ENCODE data around the gene AHCTF1.

AHCTF1 gene, protein sequence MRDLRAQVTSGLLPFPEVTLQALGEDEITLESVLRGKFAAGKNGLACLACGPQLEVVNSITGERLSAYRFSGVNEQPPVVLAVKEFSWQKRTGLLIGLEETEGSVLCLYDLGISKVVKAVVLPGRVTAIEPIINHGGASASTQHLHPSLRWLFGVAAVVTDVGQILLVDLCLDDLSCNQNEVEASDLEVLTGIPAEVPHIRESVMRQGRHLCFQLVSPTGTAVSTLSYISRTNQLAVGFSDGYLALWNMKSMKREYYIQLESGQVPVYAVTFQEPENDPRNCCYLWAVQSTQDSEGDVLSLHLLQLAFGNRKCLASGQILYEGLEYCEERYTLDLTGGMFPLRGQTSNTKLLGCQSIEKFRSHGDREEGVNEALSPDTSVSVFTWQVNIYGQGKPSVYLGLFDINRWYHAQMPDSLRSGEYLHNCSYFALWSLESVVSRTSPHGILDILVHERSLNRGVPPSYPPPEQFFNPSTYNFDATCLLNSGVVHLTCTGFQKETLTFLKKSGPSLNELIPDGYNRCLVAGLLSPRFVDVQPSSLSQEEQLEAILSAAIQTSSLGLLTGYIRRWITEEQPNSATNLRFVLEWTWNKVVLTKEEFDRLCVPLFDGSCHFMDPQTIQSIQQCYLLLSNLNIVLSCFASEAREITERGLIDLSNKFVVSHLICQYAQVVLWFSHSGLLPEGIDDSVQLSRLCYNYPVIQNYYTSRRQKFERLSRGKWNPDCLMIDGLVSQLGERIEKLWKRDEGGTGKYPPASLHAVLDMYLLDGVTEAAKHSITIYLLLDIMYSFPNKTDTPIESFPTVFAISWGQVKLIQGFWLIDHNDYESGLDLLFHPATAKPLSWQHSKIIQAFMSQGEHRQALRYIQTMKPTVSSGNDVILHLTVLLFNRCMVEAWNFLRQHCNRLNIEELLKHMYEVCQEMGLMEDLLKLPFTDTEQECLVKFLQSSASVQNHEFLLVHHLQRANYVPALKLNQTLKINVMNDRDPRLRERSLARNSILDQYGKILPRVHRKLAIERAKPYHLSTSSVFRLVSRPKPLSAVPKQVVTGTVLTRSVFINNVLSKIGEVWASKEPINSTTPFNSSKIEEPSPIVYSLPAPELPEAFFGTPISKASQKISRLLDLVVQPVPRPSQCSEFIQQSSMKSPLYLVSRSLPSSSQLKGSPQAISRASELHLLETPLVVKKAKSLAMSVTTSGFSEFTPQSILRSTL (N-terminal part only)

GRCh38 chr1:246931549-246932365 is at the start of gene AHCTF1:
AHCTF1 (minus strand) TSS chr1:246931948; CDS start chr1:246918370, 13,578 bp downstream.
- DNase-seq (ENCODE audit: low spot score) = peak; percentile 98

GRCh38 chr1:246978785-246979184 is 47.0 kb upstream of the AHCTF1 start:
- DNase-seq (ENCODE audit: low spot score) = no peak

DNA sequence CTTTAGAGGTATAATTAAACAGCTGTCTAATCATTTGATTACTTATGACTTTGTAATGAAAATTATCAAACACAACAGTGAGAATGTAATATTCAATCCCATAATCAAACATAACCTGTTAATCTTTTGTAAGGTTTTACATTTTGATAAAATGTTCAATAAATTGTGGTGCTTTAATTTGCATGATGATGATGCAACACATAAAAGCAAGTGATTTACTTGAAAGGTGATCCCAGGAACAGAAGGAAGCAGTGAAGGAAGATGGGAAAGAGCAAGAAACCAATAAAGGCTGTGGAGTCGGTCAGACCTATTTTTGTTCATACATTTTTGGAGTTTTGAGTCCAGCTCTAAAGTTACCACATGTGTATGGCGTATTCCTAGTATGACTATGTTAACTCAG is 46.5 kb upstream of the AHCTF1 start:
- DNase-seq (ENCODE audit: low spot score) = no peak

- no peak for DNase-seq (ENCODE audit: low spot score)
Observed at GRCh38 chr1:246971969-246972368, 40.2 kb upstream of the AHCTF1 start.

DNA sequence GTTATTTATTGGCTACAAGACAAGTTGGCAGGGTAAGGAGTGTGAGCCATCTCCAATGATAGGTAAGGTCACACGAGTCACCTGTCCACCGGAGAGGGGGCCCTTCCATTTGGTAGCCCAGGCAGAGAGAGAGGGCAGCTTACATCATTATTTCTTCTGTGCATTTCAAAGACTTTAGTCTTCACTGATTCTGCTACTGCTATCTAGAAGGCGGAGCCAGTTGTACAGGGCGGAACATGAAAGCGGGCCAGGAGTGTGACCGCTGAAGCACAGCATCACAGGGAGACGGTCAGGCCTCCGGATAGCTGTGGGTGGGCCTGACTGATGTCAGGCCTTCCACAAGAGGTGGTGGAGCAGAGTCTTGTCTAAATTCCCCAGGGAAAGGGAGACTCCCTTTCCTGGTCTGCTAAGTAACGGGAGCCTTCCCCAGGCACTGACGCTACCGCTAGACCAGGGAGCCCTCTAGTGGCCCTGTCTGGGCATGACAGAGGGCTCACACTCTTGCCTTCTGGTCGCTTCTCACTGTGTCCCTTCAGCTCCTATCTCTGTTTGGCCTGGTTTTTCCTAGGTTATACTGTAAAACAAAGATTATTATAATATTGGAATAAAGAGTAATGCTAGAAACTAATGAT is 39.5 kb upstream of the AHCTF1 start:
- peak; percentile 38 for DNase-seq (ENCODE audit: low spot score)

DNA sequence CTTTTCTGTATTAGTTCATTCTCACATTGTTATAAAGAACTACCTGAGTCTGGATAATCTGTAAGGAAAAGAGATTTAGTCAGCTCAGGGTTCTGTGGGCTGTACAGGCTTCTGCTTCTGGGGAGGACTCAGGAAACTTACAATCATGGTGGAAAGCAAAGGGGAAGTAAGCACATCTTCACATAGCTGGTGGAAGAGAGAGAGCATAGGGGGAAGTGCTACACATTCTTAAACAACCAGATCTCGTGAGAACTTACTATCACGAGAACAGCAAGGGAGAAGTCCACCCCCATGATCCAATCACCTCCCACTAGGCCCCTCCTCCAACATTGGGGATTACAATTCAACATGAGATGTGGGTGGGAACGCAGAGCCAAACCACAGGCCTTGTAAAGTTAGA is 37.9 kb upstream of the AHCTF1 start:
- no peak for DNase-seq (ENCODE audit: low spot score)

DNA sequence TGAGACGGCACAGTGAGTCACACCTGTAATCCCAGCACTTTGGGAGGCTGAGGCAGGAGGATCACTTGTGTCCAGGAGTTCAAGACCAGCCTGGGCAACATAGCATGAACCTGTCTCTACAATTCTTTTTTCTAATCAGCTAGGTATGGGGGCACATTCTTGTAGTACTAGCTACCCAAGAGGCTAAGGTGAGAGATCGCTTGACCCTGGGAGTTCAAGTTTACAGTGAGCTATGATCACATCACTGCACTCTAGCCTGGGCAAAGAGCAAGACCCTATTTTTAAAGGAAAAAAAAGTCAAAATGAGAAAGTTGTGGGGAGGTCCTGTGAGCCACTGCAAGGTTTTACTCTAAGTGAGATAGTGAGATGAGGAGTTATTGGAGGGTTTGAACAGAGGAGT is 34.8 kb upstream of the AHCTF1 start:
- DNase-seq (ENCODE audit: low spot score) = no peak

DNA sequence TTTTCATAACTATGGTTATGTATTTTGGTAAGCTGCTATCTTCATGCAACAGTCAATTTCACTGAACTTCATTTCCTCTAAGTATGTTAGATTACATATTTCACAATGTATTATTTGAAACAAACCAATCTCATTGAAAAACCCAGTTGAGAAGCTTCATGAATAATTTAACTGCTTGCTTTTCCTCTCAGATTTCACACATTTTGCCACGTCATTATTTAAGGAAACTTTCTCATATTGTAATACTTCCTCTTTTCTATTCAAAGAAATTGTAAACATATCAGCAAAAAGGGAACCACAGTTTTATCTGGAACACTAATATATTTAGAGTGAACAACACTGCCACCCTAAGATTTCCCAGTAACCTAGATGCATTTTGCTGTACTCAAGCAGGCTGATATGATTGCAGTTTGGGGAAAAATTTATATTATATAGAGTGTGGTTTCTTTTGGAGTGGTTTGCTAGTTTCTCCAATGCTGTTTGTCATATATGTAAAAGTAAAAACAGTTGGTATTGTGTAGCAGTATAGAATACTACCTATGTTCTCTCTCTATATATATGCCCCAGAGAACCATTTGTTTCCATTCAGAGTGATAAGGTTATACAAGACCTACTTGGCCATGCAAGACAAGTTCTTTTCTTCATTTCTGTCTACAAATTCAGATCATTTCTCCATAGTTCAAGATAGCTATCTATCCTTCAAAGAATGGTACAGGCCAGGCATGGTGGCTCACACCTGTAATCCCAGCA is 28.4 kb upstream of the AHCTF1 start:
- DNase-seq (ENCODE audit: low spot score) = peak; percentile 69

DNA sequence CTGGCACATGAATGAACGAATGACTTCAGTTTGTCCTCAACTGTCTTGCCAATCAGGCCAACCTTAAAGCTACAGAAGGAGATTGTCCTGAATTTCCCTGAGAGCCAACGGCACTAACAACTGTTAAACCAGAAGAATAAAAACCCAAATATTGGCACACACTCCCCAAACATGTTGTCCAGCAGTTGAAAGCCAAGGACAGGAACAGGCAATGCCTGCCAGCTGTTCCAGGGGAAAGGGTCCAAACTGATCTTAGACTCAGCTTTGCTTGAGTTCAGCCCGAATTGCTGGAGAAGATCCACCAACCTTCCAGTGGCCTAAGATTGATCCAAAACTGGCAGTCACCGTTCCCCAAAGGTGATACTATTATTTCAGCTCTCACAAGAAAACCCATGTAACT is 22.4 kb upstream of the AHCTF1 start:
- peak; percentile 25 for DNase-seq (ENCODE audit: low spot score)

DNA sequence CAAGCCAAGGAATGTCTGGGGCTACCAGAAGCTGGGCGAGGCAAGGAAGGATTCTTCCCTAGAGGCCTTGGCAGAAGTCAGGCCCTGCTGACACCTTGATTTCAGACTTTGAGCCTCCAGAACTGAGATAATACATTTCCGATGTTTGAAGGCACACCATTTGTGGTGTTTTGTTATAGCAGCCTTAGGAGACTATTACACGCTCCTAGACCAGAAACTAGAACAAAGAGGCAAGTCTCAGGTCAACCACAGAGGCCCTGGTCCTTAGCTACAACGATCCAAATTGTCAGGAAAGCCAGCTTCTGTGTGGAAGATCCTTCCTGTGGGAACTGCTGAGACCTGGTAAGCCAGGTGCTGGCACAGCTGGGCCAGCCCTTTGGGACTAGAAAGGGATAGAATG is 19.7 kb upstream of the AHCTF1 start:
- DNase-seq (ENCODE audit: low spot score) = no peak

DNA sequence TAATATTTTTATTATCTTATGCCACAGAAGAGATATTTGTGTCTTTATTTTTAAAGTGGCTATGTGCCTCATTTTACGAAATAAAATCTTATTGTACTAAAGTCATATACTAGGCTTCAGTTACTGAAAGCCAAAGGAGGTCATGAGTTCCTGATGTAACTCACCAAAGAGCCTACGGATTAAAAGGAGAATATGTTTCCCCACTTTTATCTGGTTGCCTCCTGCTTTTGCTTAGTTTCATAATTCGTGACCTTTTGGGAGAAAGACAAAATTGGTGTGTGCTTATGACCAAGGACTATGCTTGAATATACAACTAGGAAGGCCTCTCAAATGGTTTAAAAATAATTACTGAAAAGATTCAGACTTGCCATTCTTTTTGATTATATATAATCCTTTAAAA is 18.2 kb upstream of the AHCTF1 start:
- DNase-seq (ENCODE audit: low spot score) = no peak

DNA sequence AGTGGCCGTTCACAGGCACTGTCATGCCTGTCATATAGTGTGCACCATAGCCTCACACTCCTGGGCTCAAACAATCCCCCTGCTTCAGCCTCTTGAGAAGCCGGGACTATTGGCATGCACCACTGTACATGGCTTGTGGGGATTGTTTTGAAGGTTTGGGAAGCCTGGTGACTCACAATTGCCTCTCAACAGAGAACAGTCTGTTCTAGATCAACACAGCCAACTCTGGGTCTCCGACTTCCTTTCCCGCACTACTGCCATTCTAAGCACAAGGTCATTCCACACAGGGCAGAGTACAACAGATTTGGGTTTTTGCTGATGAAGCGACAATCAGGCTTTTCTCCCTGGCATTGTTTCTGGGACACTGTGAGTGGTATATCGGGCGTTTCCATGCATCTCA is 15.5 kb upstream of the AHCTF1 start:
- DNase-seq (ENCODE audit: low spot score) = peak; percentile 68

DNA sequence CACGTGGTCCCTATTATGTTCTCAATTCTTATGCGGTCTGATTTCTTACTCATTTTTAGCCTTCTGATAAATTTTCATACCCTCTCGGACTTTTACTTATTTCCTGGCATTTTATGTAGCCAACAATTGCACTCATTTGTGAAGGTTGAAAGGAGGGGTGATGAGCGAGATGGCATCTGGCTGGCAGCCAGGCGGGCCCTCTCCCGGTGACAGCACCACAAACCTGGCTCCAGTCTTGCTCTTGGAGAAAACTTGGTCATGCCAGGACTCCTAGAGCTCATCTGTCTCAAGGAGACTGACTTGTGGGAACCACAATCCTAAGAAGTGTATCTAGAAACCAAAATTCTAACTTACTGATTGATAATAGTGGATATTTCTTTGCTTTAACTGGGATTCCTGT is 14.6 kb upstream of the AHCTF1 start:
- DNase-seq (ENCODE audit: low spot score) = no peak

DNA sequence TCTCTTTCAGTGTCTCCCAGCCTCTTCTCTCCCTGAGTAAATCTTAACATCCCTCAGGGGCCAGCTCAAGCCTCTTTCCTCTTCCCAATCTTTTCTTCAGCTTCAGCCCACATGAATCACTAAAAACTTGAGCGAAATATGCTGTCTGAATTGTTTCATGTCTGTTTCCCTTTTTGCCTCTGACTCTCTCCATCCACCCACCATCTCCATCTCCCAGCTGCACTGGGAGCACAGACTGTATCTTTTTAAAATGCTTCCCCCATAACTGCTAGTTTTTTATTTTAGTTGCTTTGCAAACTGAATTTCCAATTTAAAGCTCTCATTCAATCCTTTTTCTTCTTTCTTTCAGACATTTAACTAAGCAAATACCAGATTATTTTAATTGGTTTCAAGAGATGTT is 3.0 kb upstream of the AHCTF1 start:
- DNase-seq (ENCODE audit: low spot score) = no peak

DNA sequence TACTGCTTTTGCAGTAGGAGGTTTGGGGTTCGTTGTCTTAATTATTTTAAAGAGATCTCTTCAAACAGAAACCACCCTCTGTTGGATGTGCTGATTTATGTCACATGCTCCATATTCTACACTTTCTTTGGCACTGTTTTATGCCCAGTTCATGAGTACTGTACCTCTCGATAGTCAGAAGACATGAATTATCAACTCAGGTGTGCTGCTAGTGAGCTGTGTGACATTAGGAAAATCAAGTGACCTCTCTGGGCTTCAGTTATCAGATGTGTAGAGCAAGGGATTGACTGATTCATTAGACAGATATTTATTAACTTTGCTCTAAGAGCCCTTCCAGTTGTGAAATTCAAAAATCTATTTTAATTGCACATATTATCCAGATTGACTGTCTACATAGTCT is 2.1 kb upstream of the AHCTF1 start:
- DNase-seq (ENCODE audit: low spot score) = no peak

GRCh38 chr1:246932366-246932700 is 585 bp upstream of the AHCTF1 start:
- no peak for DNase-seq (ENCODE audit: low spot score)

DNA sequence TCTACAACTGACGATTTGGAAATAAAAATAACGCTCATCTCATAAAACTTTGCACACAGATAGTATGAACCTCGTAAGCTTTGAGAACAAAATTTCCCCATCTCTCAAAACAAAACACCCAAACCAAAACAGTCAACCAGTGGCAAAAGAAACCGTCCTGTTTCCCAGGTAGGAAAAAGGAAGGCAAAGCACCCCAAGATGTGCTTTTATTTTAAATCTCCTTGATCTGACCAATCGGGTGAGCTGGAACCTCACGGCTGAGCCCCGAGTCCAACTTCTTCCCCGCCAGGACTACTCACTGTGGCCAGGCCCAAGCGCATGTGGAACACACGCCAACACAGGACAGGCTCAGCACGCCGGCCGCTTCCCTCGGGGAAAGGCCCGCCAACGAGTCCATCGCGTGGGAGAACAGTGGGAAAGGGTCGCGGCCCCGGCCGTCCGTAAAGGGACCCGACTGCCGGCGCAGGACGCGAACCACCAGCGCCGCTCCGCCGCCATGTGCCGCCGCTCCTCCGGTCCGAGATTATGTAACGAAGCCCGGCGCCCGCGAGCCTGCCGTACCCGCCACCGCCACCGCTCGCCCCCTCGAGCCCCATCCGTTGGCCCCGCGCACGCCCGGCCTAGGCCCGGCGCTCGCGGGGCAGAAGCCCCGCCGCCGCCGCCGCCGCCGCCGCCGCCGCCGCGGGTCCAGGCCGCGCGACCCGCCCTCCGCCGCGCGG is 759 bp downstream of the AHCTF1 start:
- peak; percentile 32 for DNase-seq (ENCODE audit: low spot score)

DNA sequence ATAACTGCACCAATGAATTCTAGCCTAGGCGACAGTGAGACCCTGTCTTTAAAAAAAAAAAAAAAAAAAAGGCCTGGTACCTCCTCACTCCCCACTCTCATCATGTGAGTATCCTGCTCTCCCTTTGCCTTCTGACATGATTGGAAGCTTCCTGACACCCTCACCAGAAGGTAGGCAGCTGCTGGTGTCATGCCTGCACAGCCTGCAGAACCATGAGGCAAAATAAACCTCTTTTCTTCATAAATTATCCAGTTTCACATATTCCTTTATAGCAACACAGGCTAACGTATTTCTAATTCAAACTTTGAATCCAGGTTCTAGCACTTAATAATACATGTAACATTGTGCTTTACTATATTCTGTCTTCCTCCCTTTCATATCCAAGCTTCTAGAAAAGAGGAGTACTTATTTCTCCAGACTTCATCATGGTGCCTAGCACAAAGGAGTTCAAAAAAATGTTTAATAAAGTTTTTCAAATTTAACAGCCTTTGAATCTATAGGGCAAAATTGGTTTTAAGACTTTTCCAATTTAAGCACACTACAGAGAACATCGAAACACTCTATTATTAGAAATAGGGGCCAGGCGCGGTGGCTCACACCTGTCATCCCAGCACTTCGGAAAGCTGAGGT is 5.6 kb downstream of the AHCTF1 start:
- no peak for DNase-seq (ENCODE audit: low spot score)

GRCh38 chr1:246923900-246924299 is 7.8 kb downstream of the AHCTF1 start:
- DNase-seq (ENCODE audit: low spot score) = no peak

Data from pons (tissue), 1 donor.